Fibroblast of lung (primary cell): Measurements from ENCODE around the gene EXPH5. TPM values are rescaled to one million over a fixed set of nuclear protein-coding genes. Genes with fewer than 3 reads are reported as not detected.

Source experiments
- DNase-seq, 2 donors: peaks; one replicate each; pipeline versions ENCODE4 v3.0.0 to v3.0.0-alpha.2; 2010; ENCODE audit warnings: low read depth in 2 of 2
- H2AFZ ChIP-seq: 2 replicates; pipeline ENCODE4 v1.5.1; 2012; ENCODE audit warnings: low read length, control low read depth, inconsistent platforms
- H3K27ac ChIP-seq: 2 replicates; pipeline ENCODE4 v1.5.1; 2011; ENCODE audit warnings: low read length, control low read depth; ENCODE audit not compliant: insufficient read depth
- H3K27me3 ChIP-seq: 2 replicates; pipeline ENCODE4 v1.5.1; 2011; ENCODE audit warnings: mild to moderate bottlenecking, low read length; ENCODE audit not compliant: control insufficient read depth, insufficient read depth
- H3K36me3 ChIP-seq: 2 replicates; pipeline ENCODE4 v1.5.1; 2011; ENCODE audit warnings: low read length; ENCODE audit not compliant: control insufficient read depth, insufficient read depth
- H3K4me1 ChIP-seq: 2 replicates; pipeline ENCODE4 v1.5.1; 2011; ENCODE audit warnings: low read length; ENCODE audit not compliant: control insufficient read depth, insufficient read depth; ENCODE audit errors: extremely low read depth
- H3K4me2 ChIP-seq: 2 replicates; pipeline ENCODE4 v1.5.1; 2011; ENCODE audit warnings: low read length, control low read depth; ENCODE audit not compliant: insufficient read depth; ENCODE audit errors: extremely low read depth
- H3K4me3 ChIP-seq, 4 experiments: fragments of 200-600 bp in 1 of 4; sonication (generic) in 1 of 4; replicated peaks in 1 of 4; 2 replicates each; pipeline ENCODE4 v1.5.1; 2011 to 2016; ENCODE audit warnings: low read length in 4 of 4, low read depth in 3 of 4, mild to moderate bottlenecking in 3 of 4, control low read depth in 2 of 4, inconsistent platforms in 1 of 4, mixed read lengths in 1 of 4; ENCODE audit not compliant: insufficient read depth in 1 of 4; ENCODE audit errors: control extremely low read depth in 1 of 4
- H3K79me2 ChIP-seq: 2 replicates; pipeline ENCODE4 v1.5.1; 2012; ENCODE audit warnings: mild to moderate bottlenecking, low read length, inconsistent platforms; ENCODE audit not compliant: control insufficient read depth, insufficient read depth
- H3K9ac ChIP-seq: 2 replicates; pipeline ENCODE4 v1.5.1; 2011; ENCODE audit warnings: mild to moderate bottlenecking, low read length, control low read depth; ENCODE audit not compliant: insufficient read depth
- H3K9me3 ChIP-seq: 2 replicates; pipeline ENCODE4 v1.5.1; 2012; ENCODE audit warnings: low read depth, low read length; ENCODE audit not compliant: control insufficient read depth, insufficient read depth
- H4K20me1 ChIP-seq: 2 replicates; pipeline ENCODE4 v1.5.1; 2011; ENCODE audit warnings: low read length; ENCODE audit not compliant: control insufficient read depth, insufficient read depth; ENCODE audit errors: extremely low read depth
- EZH2 ChIP-seq: IDR thresholded peaks from 2 replicates; pipeline ENCODE4 v1.5.1; 2012; ENCODE audit warnings: low read length, control low read depth, mild to moderate bottlenecking; ENCODE audit errors: missing control alignments
- polyA plus RNA-seq, 2 donors: library from polyadenylated mRNA; depleted of rRNA in 1 of 2; stranded (reverse) in 1 of 2; unstranded in 1 of 2; fragments of >200 nt; gene quantifications; 2 replicates each; pipeline ENCODE4 v1.2.1, GENCODE V29; 2011 to 2012; ENCODE audit warnings: missing spikeins in 1 of 2
- total RNA-seq: library from RNA; depleted of rRNA; stranded (reverse); fragments of >200 nt; gene quantifications from 2 replicates; pipeline ENCODE4 v1.2.1, GENCODE V29; 2014
- TF ChIP-seq, protein P1 (sequence below), 2 donors: IDR thresholded peaks in 1 of 2; conservative IDR thresholded peaks in 1 of 2; 1 replicate in 1 of 2; 2 replicates in 1 of 2; pipeline ENCODE4 v1.5.1; 2011 to 2012; ENCODE audit warnings: low read length in 2 of 2, control low read depth in 1 of 2, inconsistent platforms in 1 of 2, low read depth in 1 of 2, mild to moderate bottlenecking in 1 of 2

Gene EXPH5
- total and polyA plus RNA-seq, 2 donors (not counting 1 experiment from before 2014, with no cell fraction given): 2.9 to 11.2 TPM

DNA sequence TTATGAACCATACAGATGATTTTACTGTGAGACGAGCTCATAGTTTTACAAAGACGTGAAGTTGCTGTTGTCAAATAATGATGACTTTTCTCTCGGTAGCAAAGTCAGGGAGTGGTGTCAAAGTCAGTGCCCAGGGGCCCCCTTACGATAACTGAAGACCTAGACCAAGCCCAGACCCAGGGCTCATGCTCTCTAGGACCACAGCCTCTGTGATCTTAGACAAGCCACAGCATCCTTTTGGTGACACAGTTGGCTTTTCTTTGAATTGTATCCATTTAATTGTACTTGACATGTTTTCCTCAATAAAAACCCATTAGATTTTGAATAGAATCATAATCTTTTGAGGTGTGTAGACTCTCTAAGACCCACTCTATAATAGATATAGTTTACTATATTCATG is 77.4 kb downstream of the EXPH5 start:
- no peak for DNase-seq
- no peaks in the 10 kb centered on the region for H4K20me1 ChIP-seq
- no peaks in the 10 kb centered on the region for H3K9me3 ChIP-seq
- no peaks in the 10 kb centered on the region for H3K4me1 ChIP-seq
- H3K27ac ChIP-seq: no peak overlapping the region
- no peaks in the 10 kb centered on the region for H3K79me2 ChIP-seq
- no peak overlapping the region for H3K4me2 ChIP-seq
- H3K4me3 ChIP-seq: no peak overlapping the region
- TF ChIP-seq, protein P1, sequence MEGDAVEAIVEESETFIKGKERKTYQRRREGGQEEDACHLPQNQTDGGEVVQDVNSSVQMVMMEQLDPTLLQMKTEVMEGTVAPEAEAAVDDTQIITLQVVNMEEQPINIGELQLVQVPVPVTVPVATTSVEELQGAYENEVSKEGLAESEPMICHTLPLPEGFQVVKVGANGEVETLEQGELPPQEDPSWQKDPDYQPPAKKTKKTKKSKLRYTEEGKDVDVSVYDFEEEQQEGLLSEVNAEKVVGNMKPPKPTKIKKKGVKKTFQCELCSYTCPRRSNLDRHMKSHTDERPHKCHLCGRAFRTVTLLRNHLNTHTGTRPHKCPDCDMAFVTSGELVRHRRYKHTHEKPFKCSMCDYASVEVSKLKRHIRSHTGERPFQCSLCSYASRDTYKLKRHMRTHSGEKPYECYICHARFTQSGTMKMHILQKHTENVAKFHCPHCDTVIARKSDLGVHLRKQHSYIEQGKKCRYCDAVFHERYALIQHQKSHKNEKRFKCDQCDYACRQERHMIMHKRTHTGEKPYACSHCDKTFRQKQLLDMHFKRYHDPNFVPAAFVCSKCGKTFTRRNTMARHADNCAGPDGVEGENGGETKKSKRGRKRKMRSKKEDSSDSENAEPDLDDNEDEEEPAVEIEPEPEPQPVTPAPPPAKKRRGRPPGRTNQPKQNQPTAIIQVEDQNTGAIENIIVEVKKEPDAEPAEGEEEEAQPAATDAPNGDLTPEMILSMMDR (conservative IDR thresholded peaks at IDR 0.05 in 1 of 2, IDR thresholded peaks at IDR 0.05 in 1 of 2; ENCODE audit: low read depth in 1 of 2, low read length in 2 of 2): no peak
- TF ChIP-seq EZH2: no peak
- no peak overlapping the region for H2AFZ ChIP-seq
- no peaks in the 10 kb centered on the region for H3K36me3 ChIP-seq
- H3K27me3 ChIP-seq: no peaks in the 10 kb centered on the region
- H3K9ac ChIP-seq: no peak overlapping the region

- Histone ChIP-seq H3K79me2 (no peaks in the 10 kb centered on the region), H3K4me1 (no peaks in the 10 kb centered on the region), H4K20me1 (no peaks in the 10 kb centered on the region), H2AFZ (no peak overlapping the region), H3K4me2 (no peak overlapping the region), H3K27me3 (no peaks in the 10 kb centered on the region), H3K36me3 (no peaks in the 10 kb centered on the region), H3K27ac (no peak overlapping the region), H3K9ac (no peak overlapping the region), H3K4me3 (no peak overlapping the region), H3K9me3 (no peaks in the 10 kb centered on the region)
- DNase-seq: peak in 1 of 2 donors; percentile 12
- TF ChIP-seq, protein P1 (conservative IDR thresholded peaks at IDR 0.05 in 1 of 2, IDR thresholded peaks at IDR 0.05 in 1 of 2; ENCODE audit: low read depth in 1 of 2, low read length in 2 of 2): no peak
- no peak for TF ChIP-seq EZH2
Measured at GRCh38 chr11:108512708-108513107, 80.9 kb downstream of the EXPH5 start.

DNA sequence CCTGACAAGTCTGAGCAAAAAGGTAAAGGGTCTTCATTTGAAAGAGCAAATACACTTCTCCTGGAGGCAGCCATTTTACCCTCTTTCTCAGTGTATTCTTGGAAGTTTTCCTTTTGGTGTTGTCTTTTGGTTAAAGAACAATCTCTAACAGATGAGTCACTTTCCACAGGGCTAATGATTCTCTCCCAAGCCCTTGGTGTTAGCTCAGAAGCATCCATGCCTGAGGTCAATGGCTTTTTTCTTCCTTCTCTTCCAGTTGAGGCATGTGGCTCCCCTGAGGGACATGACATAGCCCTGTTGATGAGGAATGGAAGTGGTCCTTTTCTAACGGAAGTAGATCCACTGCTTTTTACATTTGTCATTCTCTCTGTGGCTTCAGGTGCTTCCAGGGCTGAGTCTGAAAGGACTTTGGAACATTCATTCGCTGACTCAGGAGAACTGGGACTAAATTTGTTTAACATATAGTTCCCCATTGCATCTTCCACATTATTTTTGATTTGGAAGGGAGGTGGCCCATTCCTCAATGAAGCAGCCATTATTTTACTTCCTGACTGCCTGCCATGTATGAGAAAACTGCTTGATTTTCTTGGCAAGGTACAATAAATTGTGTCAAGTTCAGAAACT is 81.6 kb downstream of the EXPH5 start:
- Histone ChIP-seq H3K4me1 (no peaks in the 10 kb centered on the region), H3K4me3 (no peak overlapping the region), H3K4me2 (no peak overlapping the region), H2AFZ (no peak overlapping the region), H3K9me3 (no peaks in the 10 kb centered on the region), H3K9ac (no peak overlapping the region), H3K27ac (no peak overlapping the region), H3K36me3 (no peaks in the 10 kb centered on the region), H3K79me2 (no peaks in the 10 kb centered on the region), H3K27me3 (no peaks in the 10 kb centered on the region), H4K20me1 (no peaks in the 10 kb centered on the region)
- DNase-seq: peak; percentile 42 to 89
- TF ChIP-seq, protein P1 (conservative IDR thresholded peaks at IDR 0.05 in 1 of 2, IDR thresholded peaks at IDR 0.05 in 1 of 2; ENCODE audit: low read depth in 1 of 2, low read length in 2 of 2): no peak
- no peak for TF ChIP-seq EZH2
